Prostate gland (tissue), 2 donors: Measurements from ENCODE around the gene DROSHA.

Experiments
- POLR2AphosphoS5 ChIP-seq: sonication (generic); formaldehyde crosslinking; IDR thresholded peaks from one replicate; pipeline ENCODE4 v1.6.1; 2017; ENCODE audit warnings: antibody characterized with exemption
- TF ChIP-seq, protein P1 (sequence below), 4 experiments: fragments of 200-600 bp in 2 of 4; fragments of 450-650 bp in 2 of 4; sonication (generic) in 2 of 4; IDR thresholded peaks; 1 replicate in 3 of 4; 2 replicates in 1 of 4; pipeline ENCODE4 v1.5.1; 2016 to 2019; ENCODE audit warnings: antibody characterized with exemption in 4 of 4, mild to moderate bottlenecking in 2 of 4, moderate library complexity in 2 of 4

DNA sequence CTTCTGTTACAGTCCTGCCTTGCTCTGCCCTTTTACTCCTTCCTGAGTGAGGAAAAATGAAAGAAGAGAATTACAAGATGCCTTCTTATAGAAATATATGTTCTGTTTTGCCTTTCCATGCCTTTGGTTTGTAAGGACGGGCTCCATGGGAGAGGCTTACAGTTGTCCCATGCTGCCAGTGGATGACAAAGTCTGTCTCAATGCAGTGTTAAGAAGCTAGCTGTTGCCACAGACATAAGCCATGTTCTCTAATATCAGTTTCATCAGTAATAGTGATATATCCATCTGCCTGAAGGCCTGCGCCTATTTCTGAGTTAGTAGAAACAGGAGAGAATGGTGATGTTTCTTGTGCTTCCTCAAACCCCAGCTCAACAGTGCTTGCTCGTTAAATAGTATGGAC lies 28.0 kb upstream of the DROSHA start:
- TF ChIP-seq, protein P1, sequence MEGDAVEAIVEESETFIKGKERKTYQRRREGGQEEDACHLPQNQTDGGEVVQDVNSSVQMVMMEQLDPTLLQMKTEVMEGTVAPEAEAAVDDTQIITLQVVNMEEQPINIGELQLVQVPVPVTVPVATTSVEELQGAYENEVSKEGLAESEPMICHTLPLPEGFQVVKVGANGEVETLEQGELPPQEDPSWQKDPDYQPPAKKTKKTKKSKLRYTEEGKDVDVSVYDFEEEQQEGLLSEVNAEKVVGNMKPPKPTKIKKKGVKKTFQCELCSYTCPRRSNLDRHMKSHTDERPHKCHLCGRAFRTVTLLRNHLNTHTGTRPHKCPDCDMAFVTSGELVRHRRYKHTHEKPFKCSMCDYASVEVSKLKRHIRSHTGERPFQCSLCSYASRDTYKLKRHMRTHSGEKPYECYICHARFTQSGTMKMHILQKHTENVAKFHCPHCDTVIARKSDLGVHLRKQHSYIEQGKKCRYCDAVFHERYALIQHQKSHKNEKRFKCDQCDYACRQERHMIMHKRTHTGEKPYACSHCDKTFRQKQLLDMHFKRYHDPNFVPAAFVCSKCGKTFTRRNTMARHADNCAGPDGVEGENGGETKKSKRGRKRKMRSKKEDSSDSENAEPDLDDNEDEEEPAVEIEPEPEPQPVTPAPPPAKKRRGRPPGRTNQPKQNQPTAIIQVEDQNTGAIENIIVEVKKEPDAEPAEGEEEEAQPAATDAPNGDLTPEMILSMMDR (IDR thresholded peaks at IDR 0.05) = no peak
- no peak for TF ChIP-seq POLR2AphosphoS5
